HG03469 (cell line): ENCODE results near the gene TSC22D3.
"Not testable (repeated sequence)": the region's sequence is repeated elsewhere in the genome, so short reads cannot be mapped to it uniquely, and the experiment has no call there.

ENCODE experiments used
- ATAC-seq: cut with Tn5 transposase; IDR thresholded peaks from one replicate; pipeline ENCODE4 v1.9.1; 2021; ENCODE audit warnings: mild to moderate bottlenecking, moderate library complexity, moderate number of reproducible peaks; ENCODE audit not compliant: unreplicated experiment

The TSC22D3 gene

GRCh38 chrX:107683931-107684330 lies 91.7 kb downstream of the TSC22D3 start:
- ATAC-seq, result no peak

DNA sequence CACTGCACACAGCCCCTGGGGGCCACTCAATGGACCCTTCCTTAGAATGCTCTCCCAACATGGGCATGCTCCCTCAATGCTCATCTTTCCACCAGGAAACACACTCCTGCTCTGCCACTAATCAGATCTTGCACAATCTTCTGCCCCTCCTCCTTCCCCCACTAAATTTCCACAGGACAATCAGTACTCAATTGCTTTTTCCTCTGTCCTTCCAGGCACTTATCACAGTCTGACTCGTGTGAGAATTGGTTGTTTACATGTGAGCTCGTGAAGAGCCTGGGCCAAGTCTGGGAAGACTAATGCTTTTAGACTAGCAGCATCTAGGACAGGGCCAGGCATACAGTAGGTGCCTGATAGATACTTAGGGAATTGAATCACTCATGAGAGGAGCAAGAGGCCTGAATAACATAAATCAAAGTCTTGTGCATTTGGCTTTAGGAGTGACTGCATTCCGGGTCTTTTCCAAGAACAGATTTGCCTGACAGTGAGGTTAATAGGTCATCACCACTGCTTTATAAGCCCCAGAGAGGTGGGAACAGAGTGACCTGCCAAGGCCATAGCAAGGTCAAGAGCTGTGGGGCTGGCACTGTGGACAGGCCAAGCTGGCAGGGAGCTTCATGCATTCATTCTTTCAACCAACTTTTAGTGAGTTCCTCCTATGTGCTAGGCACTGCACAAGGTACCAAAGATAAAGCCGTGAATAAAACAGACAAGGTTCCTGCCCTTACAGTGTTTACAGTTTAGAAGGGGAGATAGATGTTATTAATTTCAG lies 92.3 kb downstream of the TSC22D3 start:
- ATAC-seq, result no peak

DNA sequence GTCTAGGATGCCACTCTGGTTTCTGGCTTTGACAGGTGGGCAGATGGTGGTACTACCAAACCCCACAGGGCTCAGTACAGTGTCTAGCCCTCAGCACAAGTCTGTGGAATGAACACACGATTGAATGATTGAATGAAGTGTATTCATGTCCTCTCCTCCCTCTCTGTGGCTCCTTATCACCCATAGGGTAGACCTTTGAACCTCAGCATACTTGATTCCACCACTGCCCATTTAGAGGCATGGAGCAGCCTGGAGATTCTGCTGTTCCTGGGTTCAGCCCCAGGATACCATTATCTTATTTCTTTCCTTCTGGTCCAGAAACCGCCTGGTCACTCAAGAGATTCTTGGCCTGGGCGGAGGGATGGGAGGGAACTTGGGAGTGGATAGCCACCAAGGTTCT lies 93.3 kb downstream of the TSC22D3 start:
- ATAC-seq, result no peak

- ATAC-seq, result no peak
Measured at GRCh38 chrX:107678957-107679740, 96.4 kb downstream of the TSC22D3 start.

- no peak for ATAC-seq
Measured at GRCh38 chrX:107677909-107678308, 97.7 kb downstream of the TSC22D3 start.

- no peak for ATAC-seq
Measured at GRCh38 chrX:107677501-107677901, 98.1 kb downstream of the TSC22D3 start.

DNA sequence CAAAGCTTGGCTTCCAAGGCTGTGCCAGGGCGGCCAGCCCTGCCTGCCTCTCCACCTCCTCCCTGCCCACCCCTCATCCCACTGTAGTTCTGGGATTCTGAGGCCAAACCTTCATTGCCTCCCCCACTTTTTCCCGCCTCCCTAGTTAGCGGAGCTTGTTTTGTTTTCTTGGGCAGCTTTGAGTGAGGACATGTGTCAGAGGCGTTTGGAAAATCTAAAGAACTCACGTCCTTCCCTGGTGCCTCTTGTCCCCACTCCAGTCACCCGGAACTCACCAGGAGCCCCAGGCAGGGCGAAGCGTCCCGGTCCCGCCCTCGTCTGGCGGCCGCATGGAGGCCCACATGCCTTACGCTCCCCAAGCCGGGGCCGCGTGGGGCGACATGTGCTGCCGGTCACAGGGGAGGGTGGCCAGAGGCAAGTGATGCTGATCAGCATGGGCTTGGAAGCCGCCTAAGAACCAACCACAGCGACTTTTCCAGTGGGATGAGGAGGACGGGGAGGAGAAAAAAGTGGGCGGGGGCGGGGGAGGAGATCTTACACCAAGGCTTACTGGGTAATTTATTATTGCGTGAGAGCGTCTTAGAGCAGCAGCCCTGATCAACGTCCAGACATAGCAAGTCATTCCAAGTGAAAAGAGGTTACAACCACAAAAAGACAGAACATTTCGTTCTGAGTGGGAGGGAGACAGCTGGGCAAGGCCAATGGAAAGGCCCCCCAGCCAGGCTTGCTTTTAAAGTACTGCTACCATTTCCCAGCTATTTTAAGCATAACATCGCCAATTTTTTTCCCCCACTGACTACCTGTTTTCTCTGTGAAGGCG lies 98.8 kb downstream of the TSC22D3 start:
- no peak for ATAC-seq

DNA sequence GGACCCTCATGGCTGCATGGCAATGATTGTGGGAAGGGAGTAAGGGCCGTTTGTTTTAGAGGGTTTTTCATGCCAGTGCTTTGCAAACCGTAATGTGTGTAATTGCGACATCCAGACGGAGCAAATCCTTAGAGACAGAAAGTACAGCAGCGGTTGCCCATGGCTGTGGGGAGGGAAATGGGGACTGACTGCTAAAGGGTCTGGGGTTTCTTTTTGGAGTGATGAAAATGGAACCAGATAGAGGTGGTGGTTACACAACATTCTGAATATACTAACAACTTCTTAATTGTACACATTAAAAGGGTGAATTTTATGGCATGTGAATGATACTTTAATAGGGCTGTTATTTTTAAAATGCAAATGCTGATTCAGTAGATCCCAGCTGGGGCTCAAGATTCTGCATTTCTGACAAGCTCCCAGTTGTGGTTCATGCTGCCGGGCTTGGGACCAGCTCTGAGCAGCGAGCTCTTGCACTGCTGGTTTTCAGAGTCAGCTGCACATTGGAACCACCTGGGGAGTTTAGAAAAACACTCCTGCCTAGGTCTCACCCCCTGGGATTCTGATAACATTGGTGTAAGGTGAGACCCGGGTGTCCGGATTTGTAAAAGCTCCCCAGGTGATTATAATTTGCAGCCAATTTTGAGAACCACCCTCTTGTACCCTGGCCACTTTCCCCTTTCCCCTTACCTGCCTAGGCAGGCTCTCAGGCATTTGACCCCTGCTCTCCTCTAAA lies 99.6 kb downstream of the TSC22D3 start:
- no peak for ATAC-seq

DNA sequence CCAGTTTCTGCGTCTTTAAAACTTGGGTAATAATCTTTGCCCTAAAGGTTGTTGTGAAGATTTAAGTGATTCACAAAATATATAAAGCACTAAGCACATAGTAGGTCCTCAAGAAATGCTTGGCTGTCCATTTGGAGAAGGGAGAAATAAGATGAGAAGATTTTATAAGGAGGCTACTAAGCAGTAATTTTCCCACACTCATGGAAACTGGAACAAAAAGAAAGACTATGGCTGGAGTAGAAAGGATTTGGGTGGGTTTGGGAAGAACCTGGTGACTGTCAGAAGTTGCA lies 100.3 kb downstream of the TSC22D3 start:
- no peak for ATAC-seq

- ATAC-seq, result no peak
Measured at GRCh38 chrX:107674480-107675364, 100.9 kb downstream of the TSC22D3 start.

GRCh38 chrX:107673933-107674479 lies 101.6 kb downstream of the TSC22D3 start:
- peak; percentile 92 for ATAC-seq

GRCh38 chrX:107673431-107673830 lies 102.2 kb downstream of the TSC22D3 start:
- ATAC-seq, result no peak

DNA sequence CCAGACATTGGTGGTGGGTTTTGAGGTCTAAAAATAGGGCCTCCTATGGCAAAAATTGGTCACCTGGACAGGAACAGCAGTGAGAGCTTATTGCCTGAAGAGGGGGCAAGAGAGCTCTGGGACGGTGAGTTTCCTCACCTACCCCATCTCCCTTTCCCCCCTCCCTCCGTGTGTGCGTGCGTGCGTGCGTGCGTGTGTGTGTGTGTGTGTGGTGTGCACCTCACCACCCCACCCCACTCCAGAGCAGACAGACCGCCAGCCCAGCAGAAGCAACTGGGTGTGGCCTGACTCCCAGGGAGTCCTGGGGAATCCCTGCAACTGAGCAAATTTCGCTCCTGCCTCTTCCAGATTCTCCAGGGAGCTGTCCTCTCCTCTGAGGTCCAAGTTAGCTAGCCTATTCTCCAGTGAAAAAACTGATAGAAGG lies 102.6 kb downstream of the TSC22D3 start:
- ATAC-seq, result no peak

DNA sequence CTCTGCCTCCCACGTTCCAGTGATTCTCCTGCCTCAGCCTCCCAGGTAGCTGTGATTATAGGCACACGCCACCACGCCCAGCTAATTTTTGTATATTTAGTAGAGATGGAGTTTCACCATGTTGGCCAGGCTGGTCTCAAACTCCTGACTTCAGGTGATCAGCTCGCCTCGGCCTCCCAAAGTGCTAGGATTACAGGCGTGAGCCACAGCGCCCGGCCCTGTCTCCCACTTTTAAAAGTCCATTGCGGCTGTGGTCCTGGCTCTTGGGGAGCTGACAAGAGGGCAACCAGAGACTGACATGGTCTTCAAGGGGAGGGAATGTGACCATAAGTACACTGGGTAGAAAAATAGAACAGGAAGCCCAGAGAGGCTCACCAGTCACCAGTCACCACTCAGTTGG lies 104.3 kb downstream of the TSC22D3 start:
- ATAC-seq, result not testable (repeated sequence)

DNA sequence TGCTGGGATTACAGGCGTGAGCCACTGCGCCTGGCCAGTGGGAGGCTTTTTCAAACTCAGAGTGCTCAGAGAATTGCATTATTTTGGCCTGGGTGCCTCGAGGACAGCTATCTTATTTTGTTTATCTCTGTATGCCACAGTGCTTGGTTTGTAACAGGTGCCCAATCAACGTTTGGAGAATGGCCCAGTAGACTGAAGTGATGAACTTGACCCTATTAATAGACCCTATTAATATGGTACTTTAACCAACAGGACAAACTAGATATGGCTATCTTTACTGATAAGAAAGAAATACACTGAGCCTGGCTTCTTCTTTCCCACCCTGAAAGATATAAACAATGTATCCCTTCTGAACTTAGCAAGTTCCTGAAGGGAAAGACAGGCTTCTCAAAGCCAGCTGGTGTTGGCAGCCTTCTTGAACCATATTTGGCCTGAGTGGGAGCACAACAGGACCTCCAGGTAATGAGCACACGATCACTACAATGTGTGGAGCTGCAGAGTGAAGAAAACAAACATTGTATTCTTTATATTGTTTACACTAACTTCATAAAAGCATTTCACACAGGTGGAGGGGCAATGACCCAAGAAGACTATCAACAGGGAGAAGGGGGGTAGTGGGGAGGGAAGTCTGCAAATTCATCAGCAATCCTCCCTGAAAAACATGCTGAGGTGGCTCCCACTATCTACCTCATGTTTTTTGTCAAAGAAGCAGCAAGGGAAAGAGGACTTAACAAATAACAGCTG lies 105.5 kb downstream of the TSC22D3 start:
- ATAC-seq, result no peak

DNA sequence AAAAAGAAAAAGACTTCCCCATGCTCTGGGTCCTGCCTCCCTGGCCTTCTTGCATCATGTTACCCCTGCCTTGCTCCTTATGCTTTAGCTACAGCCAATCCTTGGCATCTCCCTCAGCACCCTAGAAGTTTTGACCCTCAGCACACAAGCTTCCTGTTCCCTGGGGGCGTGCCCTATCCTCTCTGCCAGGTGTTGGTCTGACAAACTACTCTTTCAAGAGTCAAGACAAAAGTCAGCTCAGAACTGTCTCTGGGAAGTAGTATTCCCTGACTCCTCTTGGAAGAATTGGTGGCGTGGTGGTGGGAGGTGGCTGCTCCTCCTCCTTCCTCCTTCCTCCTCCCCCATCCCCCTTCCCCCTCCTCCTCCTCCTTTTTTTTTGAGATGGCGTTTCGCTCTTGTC lies 106.3 kb downstream of the TSC22D3 start:
- ATAC-seq, result no peak

DNA sequence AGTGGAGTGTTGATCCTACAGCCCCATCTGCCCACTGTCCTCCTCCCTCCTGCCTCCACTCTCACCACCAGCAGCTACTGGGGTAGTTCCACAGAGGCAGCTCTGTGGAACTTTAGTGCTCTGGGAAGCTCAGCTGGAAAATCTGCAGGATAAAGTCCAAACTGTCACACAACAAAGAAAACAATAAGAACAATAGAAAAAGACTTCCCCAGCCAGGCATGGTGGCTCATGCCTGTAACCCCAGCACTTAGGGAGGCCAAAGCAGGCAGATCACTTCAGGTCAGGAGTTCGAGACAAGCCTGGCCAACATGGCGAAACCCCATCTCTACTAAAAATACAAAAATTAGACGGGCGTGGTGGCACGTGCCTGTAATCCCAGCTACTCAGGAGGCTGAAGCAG lies 106.9 kb downstream of the TSC22D3 start:
- ATAC-seq, result not testable (repeated sequence)

GRCh38 chrX:107667426-107667825 lies 108.2 kb downstream of the TSC22D3 start:
- ATAC-seq, result no peak

- no peak for ATAC-seq
Measured at GRCh38 chrX:107666931-107667330, 108.7 kb downstream of the TSC22D3 start.
